Adrenal gland (tissue), 5 donors: ENCODE measurements around the gene KRT5.

ENCODE experiments used
- CTCF ChIP-seq, 6 experiments: fragments of 450-650 bp in 4 of 6; fragments of 200-600 bp in 2 of 6; sonication (generic) in 1 of 6; IDR thresholded peaks; 1 replicate in 5 of 6; 2 replicates in 1 of 6; pipeline versions ENCODE4 v1.5.1 to v1.8.0; 2016 to 2021; ENCODE audit warnings: antibody characterized with exemption in 6 of 6, mild to moderate bottlenecking in 2 of 6, moderate library complexity in 1 of 6
- POLR2A ChIP-seq, 2 donors: fragments of 450-650 bp; IDR thresholded peaks; one replicate each; pipeline ENCODE4 v1.6.1; 2017; ENCODE audit warnings: antibody characterized with exemption in 2 of 2, mild to moderate bottlenecking in 2 of 2, moderate library complexity in 1 of 2
- donor health status: DM: no; HTN: no; CAD: no.

DNA sequence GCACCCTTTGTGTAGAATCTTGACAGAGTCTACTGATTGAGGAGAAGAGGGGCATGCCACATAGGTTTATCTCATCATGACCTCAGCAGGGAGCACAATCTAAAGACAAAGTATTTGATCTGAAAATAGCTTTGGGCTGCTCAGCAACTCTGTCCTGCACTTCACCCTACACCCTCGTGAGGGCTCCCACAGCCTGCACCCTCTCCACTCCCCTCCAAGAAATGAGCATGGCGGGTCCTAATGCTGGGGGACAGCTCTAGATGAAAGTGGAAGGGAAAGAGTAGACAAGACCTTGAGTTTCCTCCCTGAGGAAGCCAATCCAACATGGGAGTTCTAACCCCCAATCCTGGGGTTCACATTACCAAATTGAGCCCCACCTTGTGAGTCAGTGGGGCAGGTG is 10.7 kb upstream of the KRT5 start:
- TF ChIP-seq CTCF (IDR thresholded peaks at IDR 0.05) (no peak), POLR2A (IDR thresholded peaks at IDR 0.05) (no peak)
